Activated CD8-positive, alpha-beta memory T cell treated with anti-CD3 and anti-CD28 coated beads for 36 hours (primary cell): ENCODE data around the gene ATP1A1. TPM values are rescaled to one million over a fixed set of nuclear protein-coding genes. Genes with fewer than 3 reads are reported as not detected.

Experiments
- CTCF ChIA-PET: fragments of 350-600 bp; sonication (Branson Sonifier 250); formaldehyde crosslinking; loops from one replicate; lab custom pipeline; 2021; ENCODE audit warnings: antibody characterized with exemption; lab: Charles Lee
- POLR2A ChIA-PET: fragments of 350-600 bp; sonication (Branson Sonifier 250); formaldehyde crosslinking; loops from one replicate; lab custom pipeline; 2021; ENCODE audit warnings: antibody characterized with exemption; lab: Charles Lee
- total RNA-seq, 2 experiments: library from RNA; stranded (reverse); gene quantifications; one replicate each; pipeline ENCODE4 v1.2.3, GENCODE V29; 2021

Gene ATP1A1
- 100 to 1,000 TPM; 289 to 295 TPM for total RNA-seq

GRCh38 chr1:116372651-116373430 lies at the start of gene ATP1A1:
ATP1A1 (plus strand) TSS chr1:116373244; CDS start chr1:116373512, 268 bp downstream.
- ChIA-PET CTCF (no interaction called here), POLR2A (interaction anchor here (0.7 to 1.5 kb wide), 3 partner anchors 14 to 142 kb away, joined by 3 to 4 read pairs (median 3); no protein-coding TSS in a partner anchor)

GRCh38 chr1:116323491-116323890 lies 49.6 kb upstream of the ATP1A1 start:
- CTCF ChIA-PET: no interaction called here
- POLR2A ChIA-PET: no interaction called here

GRCh38 chr1:116324411-116324810 lies 48.6 kb upstream of the ATP1A1 start:
- CTCF ChIA-PET: interaction anchor here (0.8 kb wide), 1 partner anchor 47 kb away, joined by 3 read pairs; no protein-coding TSS in a partner anchor
- POLR2A ChIA-PET: no interaction called here

- ChIA-PET POLR2A (no interaction called here), CTCF (no interaction called here)
Observed at GRCh38 chr1:116325104-116325503, 47.9 kb upstream of the ATP1A1 start.

GRCh38 chr1:116325922-116326321 lies 47.1 kb upstream of the ATP1A1 start:
- CTCF ChIA-PET: no interaction called here
- POLR2A ChIA-PET: no interaction called here

GRCh38 chr1:116326486-116326885 lies 46.6 kb upstream of the ATP1A1 start:
- CTCF ChIA-PET: no interaction called here
- POLR2A ChIA-PET: no interaction called here

GRCh38 chr1:116328671-116329070 lies 44.4 kb upstream of the ATP1A1 start:
- POLR2A ChIA-PET: no interaction called here
- CTCF ChIA-PET: no interaction called here

GRCh38 chr1:116329524-116330341 lies 43.3 kb upstream of the ATP1A1 start:
- CTCF ChIA-PET: no interaction called here
- POLR2A ChIA-PET: no interaction called here

GRCh38 chr1:116330342-116330652 lies 42.7 kb upstream of the ATP1A1 start:
- ChIA-PET CTCF (interaction anchor here (1.1 kb wide), 1 partner anchor 188 kb away, joined by 3 read pairs; no protein-coding TSS in a partner anchor), POLR2A (no interaction called here)

- CTCF ChIA-PET: interaction anchor here (0.6 to 1.1 kb wide), 2 partner anchors 188 to 1204 kb away, joined by 3 to 5 read pairs; no protein-coding TSS in a partner anchor
- POLR2A ChIA-PET: no interaction called here
Observed at GRCh38 chr1:116330846-116331245, 42.2 kb upstream of the ATP1A1 start.

GRCh38 chr1:116331523-116331922 lies 41.5 kb upstream of the ATP1A1 start:
- ChIA-PET CTCF (interaction anchor here (0.6 to 1.1 kb wide), 2 partner anchors 189 to 1204 kb away, joined by 3 to 5 read pairs; no protein-coding TSS in a partner anchor), POLR2A (no interaction called here)

- CTCF ChIA-PET: no interaction called here
- POLR2A ChIA-PET: no interaction called here
Observed at GRCh38 chr1:116332451-116332850, 40.6 kb upstream of the ATP1A1 start.

GRCh38 chr1:116333171-116334014 lies 39.7 kb upstream of the ATP1A1 start:
- POLR2A ChIA-PET: no interaction called here
- CTCF ChIA-PET: no interaction called here

- CTCF ChIA-PET: no interaction called here
- POLR2A ChIA-PET: no interaction called here
Observed at GRCh38 chr1:116334015-116334547, 39.0 kb upstream of the ATP1A1 start.

GRCh38 chr1:116334868-116335635 lies 38.0 kb upstream of the ATP1A1 start:
- ChIA-PET CTCF (no interaction called here), POLR2A (no interaction called here)

GRCh38 chr1:116335850-116336624 lies 37.0 kb upstream of the ATP1A1 start:
- CTCF ChIA-PET: no interaction called here
- POLR2A ChIA-PET: no interaction called here

- POLR2A ChIA-PET: no interaction called here
- CTCF ChIA-PET: no interaction called here
Observed at GRCh38 chr1:116337398-116337797, 35.6 kb upstream of the ATP1A1 start.

- ChIA-PET CTCF (no interaction called here), POLR2A (no interaction called here)
Observed at GRCh38 chr1:116338400-116338799, 34.6 kb upstream of the ATP1A1 start.
